K562 (cell line): Measurements from ENCODE around the gene KRTAP19-8. TPM values are rescaled to one million over a fixed set of nuclear protein-coding genes. Genes with fewer than 3 reads are reported as not detected.

Experiments used
- ATAC-seq: fragments of 200-7000 bp; cut with Tn5 transposase; 3 replicates; pipeline ENCODE4 v1.9.1; 2020; ENCODE audit warnings: moderate library complexity
- BruUV-seq: library from RNA; stranded (reverse); fragments of 400-500 nt; replicated peaks from 2 replicates; lab custom pipeline; 2021; lab: Mats Ljungman, UMichigan
- CTCF ChIA-PET: fragments of 300-600 bp; formaldehyde crosslinking; extraction: SDS; loops from one replicate; lab custom pipeline; 2021; ENCODE audit warnings: low intra/inter-chr PET ratio; lab: Yijun Ruan, JAX
- POLR2A ChIA-PET: fragments of 300-600, 350-650 bp; sonication (Branson Sonifier 250); formaldehyde crosslinking; extraction: SDS; loops from one replicate; lab custom pipeline; 2021; ENCODE audit warnings: antibody characterized with exemption, inconsistent platforms; lab: Yijun Ruan, JAX
- DNase-seq, 4 experiments: peaks; one replicate each; pipeline versions ENCODE4 v3.0.0 to v3.0.0-alpha.2; 2011 to 2018; ENCODE audit warnings: low spot score in 3 of 4, mixed read lengths in 3 of 4; ENCODE audit errors: extremely low read depth in 1 of 4
- FAIRE-seq: peaks from 2 replicates; lab custom pipeline; 2011; peaks lifted over from hg19 to GRCh38; lab: Jason Lieb, UNC
- H2AFZ ChIP-seq: 2 replicates; pipeline ENCODE4 v1.6.0; 2011; ENCODE audit warnings: low read depth, low read length, control low read depth, inconsistent platforms
- H3K27ac ChIP-seq: fragments of 200-600 bp; 3 replicates; pipeline ENCODE4 v1.8.0; 2011; ENCODE audit warnings: low read depth, mild to moderate bottlenecking, control low read depth, inconsistent platforms, low read length, moderate library complexity, mixed read lengths; ENCODE audit errors: extremely low read depth
- H3K27me3 ChIP-seq, 2 experiments: fragments of 300-600 bp in 1 of 2; 2 replicates in 1 of 2; 3 replicates in 1 of 2; pipeline versions ENCODE4 v1.6.0 to v1.8.0; 2011; ENCODE audit warnings: inconsistent platforms in 2 of 2, low read length in 2 of 2, mild to moderate bottlenecking in 1 of 2, mixed read lengths in 1 of 2, moderate library complexity in 1 of 2; ENCODE audit not compliant: control insufficient read depth in 2 of 2, insufficient read depth in 2 of 2
- H3K36me3 ChIP-seq: fragments of 300-600 bp; 3 replicates; pipeline ENCODE4 v1.8.0; 2011; ENCODE audit warnings: mild to moderate bottlenecking, low read length, inconsistent platforms; ENCODE audit not compliant: control insufficient read depth, insufficient read depth
- H3K4me1 ChIP-seq, 2 experiments: fragments of 200-600 bp in 1 of 2; replicated peaks in 1 of 2; 2 replicates in 1 of 2; 3 replicates in 1 of 2; pipeline versions ENCODE4 v1.5.1 to v1.8.0; 2011; ENCODE audit warnings: inconsistent platforms in 2 of 2, low read length in 2 of 2, mild to moderate bottlenecking in 1 of 2, mixed read lengths in 1 of 2, moderate library complexity in 1 of 2; ENCODE audit not compliant: control insufficient read depth in 2 of 2, insufficient read depth in 2 of 2
- H3K4me2 ChIP-seq: 2 replicates; pipeline ENCODE4 v1.6.1; 2011; ENCODE audit warnings: low read length, control low read depth, inconsistent platforms, mixed read lengths; ENCODE audit not compliant: insufficient read depth
- H3K4me3 ChIP-seq: fragments of 200-600 bp; sonication (generic), shearing (Covaris generic); 2 replicates; pipeline ENCODE4 v1.5.1; 2016; ENCODE audit warnings: control low read depth, inconsistent platforms
- H3K79me2 ChIP-seq: fragments of 200-600 bp; 3 replicates; pipeline ENCODE4 v1.8.0; 2011; ENCODE audit warnings: low read length, inconsistent platforms; ENCODE audit not compliant: control insufficient read depth, insufficient read depth
- H3K9ac ChIP-seq, 2 experiments: 2 replicates each; pipeline versions ENCODE4 v1.6.0 to v1.6.1; 2011; ENCODE audit warnings: low read depth in 2 of 2, low read length in 2 of 2, control low read depth in 1 of 2, inconsistent platforms in 1 of 2, mild to moderate bottlenecking in 1 of 2, mixed read lengths in 1 of 2; ENCODE audit not compliant: insufficient read depth in 1 of 2
- H3K9me1 ChIP-seq: one replicate; pipeline ENCODE4 v1.6.0; 2011; ENCODE audit warnings: inconsistent platforms, mild to moderate bottlenecking, low read length, moderate library complexity; ENCODE audit not compliant: control insufficient read depth, insufficient read depth
- H3K9me3 ChIP-seq: replicated peaks from 2 replicates; pipeline ENCODE4 v1.5.1; 2011; ENCODE audit warnings: low read depth, low read length, inconsistent platforms; ENCODE audit not compliant: control insufficient read depth, insufficient read depth
- H4K20me1 ChIP-seq: replicated peaks from 2 replicates; pipeline ENCODE4 v1.6.1; 2011; ENCODE audit warnings: low read length, inconsistent platforms, mixed read lengths; ENCODE audit not compliant: control insufficient read depth, insufficient read depth
- AFF4 ChIP-seq: sonication (generic); formaldehyde crosslinking; IDR thresholded peaks from 2 replicates; pipeline ENCODE4 v1.8.0; 2023; ENCODE audit warnings: mild to moderate bottlenecking, missing genetic modification reagents
- E2F3 ChIP-seq: fragments of 250-450 bp; sonication (Bioruptor Pico); IDR thresholded peaks from 2 replicates; pipeline ENCODE4 v1.4.0; 2020; ENCODE audit warnings: mild to moderate bottlenecking
- ELF4 ChIP-seq: fragments of 450-650 bp; formaldehyde crosslinking; IDR thresholded peaks from 2 replicates; pipeline ENCODE4 v1.4.0; 2022; ENCODE audit warnings: missing genetic modification characterization
- GTF2E2 ChIP-seq: fragments of 200-800 bp; sonication (Bioruptor generic); IDR thresholded peaks from 2 replicates; pipeline ENCODE4 v1.6.1; 2016; ENCODE audit warnings: missing genetic modification characterization, missing compliant biosample characterization
- HES1 ChIP-seq: fragments of 450-650 bp; IDR thresholded peaks from 2 replicates; pipeline ENCODE4 v1.6.1; 2016; ENCODE audit warnings: low read depth, mild to moderate bottlenecking, moderate library complexity
- MCM5 ChIP-seq: fragments of 450-650 bp; IDR thresholded peaks from 2 replicates; pipeline ENCODE4 v1.6.1; 2016; ENCODE audit warnings: low read depth
- NELFE ChIP-seq: IDR thresholded peaks from 2 replicates; pipeline ENCODE4 v1.6.1; 2011; ENCODE audit warnings: mild to moderate bottlenecking; ENCODE audit not compliant: insufficient read depth, insufficient read length
- NR4A1 ChIP-seq, 2 experiments: fragments of 250-450 bp in 1 of 2; fragments of 450-650 bp in 1 of 2; sonication (Bioruptor Pico) in 1 of 2; IDR thresholded peaks; 2 replicates each; pipeline versions ENCODE4 v1.4.0 to v1.6.1; 2016 to 2020; ENCODE audit warnings: mild to moderate bottlenecking in 2 of 2, missing compliant biosample characterization in 1 of 2, missing genetic modification characterization in 1 of 2, moderate library complexity in 1 of 2
- PHF8 ChIP-seq: fragments of 200-600 bp; sonication (generic); IDR thresholded peaks from 2 replicates; pipeline ENCODE4 v1.6.1; 2012; ENCODE audit warnings: mixed run types, mild to moderate bottlenecking, inconsistent platforms, low read length, moderate library complexity, borderline replicate concordance
- SLC30A9 ChIP-seq: fragments of 250-450 bp; sonication (Bioruptor Pico); IDR thresholded peaks from 2 replicates; pipeline ENCODE4 v1.8.0; 2022; ENCODE audit warnings: mild to moderate bottlenecking, moderate library complexity
- TARDBP ChIP-seq: fragments of 450-650 bp; IDR thresholded peaks from 2 replicates; pipeline ENCODE4 v1.6.1; 2016
- THAP7 ChIP-seq: fragments of 250-450 bp; sonication (Bioruptor Pico); IDR thresholded peaks from 2 replicates; pipeline ENCODE4 v1.5.0; 2021
- UBTF ChIP-seq, 2 experiments: IDR thresholded peaks; 2 replicates each; pipeline ENCODE4 v1.6.1; 2012; ENCODE audit warnings: improper control_type of control experiment in 2 of 2, low read depth in 2 of 2, low read length in 2 of 2, borderline replicate concordance in 1 of 2
- ZFP30 ChIP-seq: fragments of 250-450 bp; sonication (Bioruptor Pico); IDR thresholded peaks from 2 replicates; pipeline ENCODE4 v1.8.0; 2022; ENCODE audit warnings: moderate library complexity, mild to moderate bottlenecking, inconsistent platforms, borderline replicate concordance
- ZNF436 ChIP-seq: fragments of 250-450, 450-650 bp; sonication (Bioruptor Pico); formaldehyde crosslinking; IDR thresholded peaks from 2 replicates; pipeline ENCODE4 v1.7.0; 2020; ENCODE audit warnings: mild to moderate bottlenecking
- ZNF444 ChIP-seq: fragments of 250-450 bp; sonication (Bioruptor Pico); IDR thresholded peaks from 2 replicates; pipeline ENCODE4 v1.4.0; 2020; ENCODE audit warnings: mild to moderate bottlenecking, moderate library complexity
- ZNF696 ChIP-seq: fragments of 250-450 bp; sonication (Bioruptor Pico); conservative IDR thresholded peaks from 2 replicates; pipeline ENCODE4 v1.4.0; 2020; ENCODE audit warnings: mild to moderate bottlenecking, moderate library complexity
- WGBS: fragments of 100-300 bp; shearing (Covaris generic); methylation state at CpG from one replicate; pipeline ENCODE4 v1.1.6; 2016; ENCODE audit warnings: low coverage, mixed read lengths; ENCODE audit not compliant: insufficient coverage; ENCODE audit errors: missing lambda C conversion rate; 5-methylcytosine and 5-hydroxymethylcytosine counted together
- in situ Hi-C: fragments of 300-500 bp; cut with MboI; formaldehyde crosslinking; loops from 4 replicates; pipeline ENCODE4 v1.15.0; 2018; ENCODE audit warnings: inconsistent platforms, mixed read lengths
- intact Hi-C: fragments of 100-400 bp; cut with micrococcal nuclease; formaldehyde crosslinking; loops from 2 replicates; pipeline ENCODE4 v1.14.2; 2022
- polyA plus RNA-seq, 8 experiments: library from polyadenylated mRNA; depleted of rRNA in 4 of 8; stranded (reverse) in 5 of 8; unstranded in 3 of 8; fragments of >200 nt; fragmentation: Nextera tagmentation in 2 of 8; fragmentation: Illumina TruSeq in 1 of 8; extraction: Ambion mirVana in 2 of 8; extraction: Trizol in 1 of 8; gene quantifications; 2 replicates each; pipeline versions ENCODE4 v1.2.1 to v1.2.3, GENCODE V29; 2011 to 2014; ENCODE audit warnings: inconsistent platforms in 1 of 8, missing spikeins in 1 of 8
- total RNA-seq, 7 experiments: library from RNA; depleted of rRNA in 6 of 7; stranded (reverse); fragments of >200 nt in 6 of 7; fragmentation: Illumina TruSeq in 2 of 7; extraction: Trizol in 2 of 7; gene quantifications; 2 replicates each; pipeline versions ENCODE4 v1.2.1 to v1.2.3, GENCODE V29; 2011 to 2021; ENCODE audit warnings: low replicate concordance in 1 of 7

The KRTAP19-8 gene
- total and polyA plus RNA-seq, 9 of the 15 experiments (the other 6 are each of a cell fraction or from before 2014, with no cell fraction given) = not detected

GRCh38 chr21:31003471-31003870 is 34.8 kb downstream of the KRTAP19-8 start:
- DNase-seq (no peak), FAIRE-seq (no peak), ATAC-seq (no peak)
- WGBS = 0% methylated on average over 10 of the region's 10 CpGs
- no peaks in the 10 kb centered on the region for H4K20me1 ChIP-seq
- no peak overlapping the region for H3K4me3 ChIP-seq
- no peaks in the 10 kb centered on the region for H3K9me1 ChIP-seq
- ChIA-PET POLR2A (no interaction called here), CTCF (no interaction called here)
- no peak overlapping the region for H3K4me2 ChIP-seq
- no peak overlapping the region for H3K27ac ChIP-seq
- no peak overlapping the region for H3K9ac ChIP-seq
- no peaks in the 10 kb centered on the region for H3K79me2 ChIP-seq
- H3K36me3 ChIP-seq = no peaks in the 10 kb centered on the region
- no peaks in the 10 kb centered on the region; the same call in 1 of the 2 replicates for H3K9me3 ChIP-seq
- no peaks in the 10 kb centered on the region for H3K27me3 ChIP-seq
- no peak overlapping the region for H2AFZ ChIP-seq
- H3K4me1 ChIP-seq = no peaks in the 10 kb centered on the region
- intact Hi-C loops (no loop called here), in situ Hi-C loops (no loop called here)
- no TSS peak for BruUV-seq
- TF ChIP-seq THAP7 (CRISPR knock-in tag) (no peak), TARDBP (no peak), E2F3 (CRISPR knock-in tag) (no peak), GTF2E2 (tag) (no peak), ELF4 (no peak), ZNF696 (no peak), ZNF444 (CRISPR knock-in tag) (no peak), HES1 (no peak), SLC30A9 (CRISPR knock-in tag) (no peak), ZNF436 (CRISPR knock-in tag) (no peak), AFF4 (no peak), PHF8 (no peak), ZFP30 (CRISPR knock-in tag) (no peak), MCM5 (no peak), NELFE (no peak), UBTF (IDR thresholded peaks at IDR 0.05; ENCODE audit: borderline replicate concordance in 1 of 2, low read depth in 2 of 2, low read length in 2 of 2) (no peak), NR4A1 (CRISPR knock-in tag; IDR thresholded peaks at IDR 0.05) (no peak), NR4A1 (tag; IDR thresholded peaks at IDR 0.05) (no peak)
